GM19193 (cell line): ENCODE data around the gene LCE2B.
"Not testable (repeated sequence)": the region's sequence is repeated elsewhere in the genome, so short reads cannot be mapped to it uniquely, and the experiment has no call there.

Experiments used
- POLR2A ChIP-seq: IDR thresholded peaks from 4 replicates; pipeline ENCODE4 v1.6.1; 2011; ENCODE audit not compliant: insufficient read depth, insufficient read length; ENCODE audit errors: extremely low read depth

The LCE2B gene

GRCh38 chr1:152685823-152686222 lies at the start of gene LCE2B:
TSS of gene LCE2B (plus strand) at chr1:152686123. CDS start at chr1:152686844, 721 bp downstream.
- TF ChIP-seq POLR2A = not testable (repeated sequence)

- TF ChIP-seq POLR2A = no peak
Measured at GRCh38 chr1:152640351-152640750, 45.6 kb upstream of the LCE2B start.

GRCh38 chr1:152643945-152644344 lies 42.0 kb upstream of the LCE2B start:
- TF ChIP-seq POLR2A = no peak

GRCh38 chr1:152645146-152645545 lies 40.8 kb upstream of the LCE2B start:
- TF ChIP-seq POLR2A = no peak

GRCh38 chr1:152646656-152647055 lies 39.3 kb upstream of the LCE2B start:
- TF ChIP-seq POLR2A = no peak

- no peak for TF ChIP-seq POLR2A
Measured at GRCh38 chr1:152654110-152654509, 31.8 kb upstream of the LCE2B start.

- no peak for TF ChIP-seq POLR2A
Measured at GRCh38 chr1:152656459-152656858, 29.5 kb upstream of the LCE2B start.

- no peak for TF ChIP-seq POLR2A
Measured at GRCh38 chr1:152657677-152658076, 28.2 kb upstream of the LCE2B start.

GRCh38 chr1:152658649-152659048 lies 27.3 kb upstream of the LCE2B start:
- no peak for TF ChIP-seq POLR2A

GRCh38 chr1:152663098-152663497 lies 22.8 kb upstream of the LCE2B start, which contains the start of gene LCE2D:
TSS of gene LCE2D (plus strand) at chr1:152663380. CDS start at chr1:152664106, 726 bp downstream.
- TF ChIP-seq POLR2A = no peak

- no peak for TF ChIP-seq POLR2A
Measured at GRCh38 chr1:152667648-152668047, 18.3 kb upstream of the LCE2B start.

- no peak for TF ChIP-seq POLR2A
Measured at GRCh38 chr1:152673016-152673415, 12.9 kb upstream of the LCE2B start.

- not testable (repeated sequence) for TF ChIP-seq POLR2A
Measured at GRCh38 chr1:152674983-152675382, 10.9 kb upstream of the LCE2B start, which contains the start of gene LCE2C. TSS of gene LCE2C (plus strand) at chr1:152675279. CDS start at chr1:152676016, 737 bp downstream.

- TF ChIP-seq POLR2A = no peak
Measured at GRCh38 chr1:152679459-152679858, 6.5 kb upstream of the LCE2B start.

- TF ChIP-seq POLR2A = no peak
Measured at GRCh38 chr1:152681616-152682015, 4.3 kb upstream of the LCE2B start.

GRCh38 chr1:152683846-152684245 lies 2.1 kb upstream of the LCE2B start:
- no peak for TF ChIP-seq POLR2A
